NB4 (cell line): ENCODE data around the gene IL2.

ENCODE experiments used
- CTCF ChIP-seq: IDR thresholded peaks from one replicate; pipeline ENCODE4 v1.5.1; 2012; ENCODE audit warnings: low read depth, low read length
- MAX ChIP-seq: IDR thresholded peaks from 2 replicates; pipeline ENCODE4 v1.6.1; 2011; ENCODE audit warnings: low read depth, low read length
- POLR2A ChIP-seq: IDR thresholded peaks from 2 replicates; pipeline ENCODE4 v1.6.1; 2011; ENCODE audit warnings: mild to moderate bottlenecking; ENCODE audit not compliant: insufficient read length; ENCODE audit errors: extremely low read depth

GRCh38 chr4:122458625-122459024 is 2.1 kb upstream of the IL2 start:
- TF ChIP-seq CTCF (no peak), POLR2A (no peak), MAX (peak; percentile 78)
